GM12892 (cell line): Measurements from ENCODE around the gene TTC31.

Source experiments
- POLR2A ChIP-seq: IDR thresholded peaks from 2 replicates; pipeline ENCODE4 v1.6.1; 2011; ENCODE audit warnings: low read depth, low read length, control low read depth
- POLR2AphosphoS5 ChIP-seq: IDR thresholded peaks from 2 replicates; pipeline ENCODE4 v1.6.1; 2011; ENCODE audit warnings: low read depth, low read length, control low read depth

GRCh38 chr2:74493546-74493945, 10.7 kb downstream of the TTC31 start:
- TF ChIP-seq POLR2A, result no peak
- TF ChIP-seq POLR2AphosphoS5, result no peak
